Measurements from ENCODE around the gene WNT9B.

WNT9B gene

DNA sequence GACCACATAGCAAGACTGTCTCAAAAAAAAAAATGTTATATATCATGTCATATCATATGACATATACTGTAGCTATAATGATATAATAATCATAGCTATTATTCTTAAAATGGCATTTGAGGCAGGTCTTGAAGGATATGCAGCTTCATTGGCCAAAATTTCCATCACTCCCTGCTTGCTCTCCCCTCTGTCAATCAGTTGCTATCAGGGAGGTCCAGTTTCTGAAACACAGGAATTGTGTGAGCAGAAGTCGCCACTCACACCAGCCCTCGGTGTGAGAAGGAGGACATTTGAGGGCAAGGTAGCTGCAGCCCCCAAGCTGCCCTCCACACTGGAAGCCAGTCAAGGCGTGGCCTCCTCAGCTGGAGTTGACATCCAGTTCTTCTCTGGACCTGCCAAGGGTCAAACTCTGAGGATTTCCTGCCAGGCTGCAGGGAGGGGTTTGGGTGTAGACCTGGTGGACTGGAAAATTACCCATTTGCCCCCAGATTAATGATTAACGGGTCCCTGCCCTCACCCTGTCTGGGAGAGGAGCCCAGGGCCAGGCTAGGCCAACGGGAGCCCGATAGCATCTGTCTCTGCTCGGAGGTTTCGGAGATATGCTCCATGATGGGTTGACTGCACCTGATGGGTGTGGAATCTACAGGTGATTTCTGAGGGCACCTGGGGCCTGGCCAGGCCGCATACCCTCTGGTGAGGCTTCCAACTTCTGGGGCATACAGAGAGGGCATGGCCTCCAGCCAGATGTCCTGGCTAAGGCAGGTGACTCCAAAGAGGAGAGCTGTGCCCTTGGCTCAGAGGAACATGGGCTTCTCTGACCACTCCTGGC, 18.8 kb downstream of the WNT9B start:
- Histone ChIP-seq H3K27me3 (ENCODE audit: insufficient read depth, low read length) (no peaks in the 10 kb centered on the region), H3K4me1 (ENCODE audit: insufficient read depth, low read length) (no peaks in the 10 kb centered on the region), H3K36me3 (ENCODE audit: insufficient read depth, low read length) (no peaks in the 10 kb centered on the region), H3K9me3 (ENCODE audit: low read length) (no peaks in the 10 kb centered on the region), H3K4me3 (ENCODE audit: low read length) (no peak overlapping the region), H2AFZ (ENCODE audit: low read depth, low read length) (no peak overlapping the region)

DNA sequence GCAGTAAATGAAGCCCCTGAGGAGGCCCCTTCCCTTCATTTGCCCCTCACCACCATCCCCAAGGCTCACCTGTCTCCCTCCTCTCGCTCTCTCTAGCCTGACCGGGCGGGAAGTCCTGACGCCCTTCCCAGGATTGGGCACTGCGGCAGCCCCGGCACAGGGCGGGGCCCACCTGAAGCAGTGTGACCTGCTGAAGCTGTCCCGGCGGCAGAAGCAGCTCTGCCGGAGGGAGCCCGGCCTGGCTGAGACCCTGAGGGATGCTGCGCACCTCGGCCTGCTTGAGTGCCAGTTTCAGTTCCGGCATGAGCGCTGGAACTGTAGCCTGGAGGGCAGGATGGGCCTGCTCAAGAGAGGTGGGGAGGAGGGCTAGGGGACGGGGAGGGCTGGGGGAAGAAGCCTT, 21.0 kb downstream of the WNT9B start:
- H3K4me1 ChIP-seq (ENCODE audit: insufficient read depth, low read length), result no peaks in the 10 kb centered on the region

DNA sequence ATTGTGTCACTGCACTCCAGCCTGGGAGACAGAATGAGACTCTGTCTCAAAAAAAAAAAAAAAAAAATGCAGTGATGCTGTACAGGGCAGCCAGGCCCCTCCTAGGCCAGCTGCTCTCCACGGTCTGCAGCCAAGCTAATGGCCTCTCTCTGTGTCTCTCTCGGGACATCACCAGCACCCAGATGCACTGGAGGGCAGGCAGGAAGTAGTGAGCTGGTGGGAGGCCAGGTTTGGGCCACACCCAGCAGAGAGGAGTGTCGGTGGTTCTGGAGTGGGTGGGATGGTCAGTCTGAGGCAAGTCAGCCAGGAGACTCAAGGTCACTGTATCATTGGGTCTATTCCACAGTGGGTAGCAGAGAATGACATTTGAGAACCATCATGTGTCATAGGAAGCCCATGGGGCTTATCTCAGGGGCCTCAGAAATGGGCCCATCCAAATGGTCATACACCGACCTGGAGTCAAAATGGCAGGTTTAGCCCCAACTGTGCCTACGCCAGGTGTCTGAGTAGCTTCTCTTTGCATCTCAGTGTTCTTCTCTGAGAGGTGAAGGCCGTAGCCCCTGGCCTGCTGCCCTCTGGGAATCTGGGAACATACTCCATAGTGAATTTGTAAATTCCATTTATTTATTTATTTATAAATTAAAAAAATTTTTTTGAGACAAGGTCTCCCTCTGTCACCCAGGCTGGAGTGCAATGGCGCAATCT, 22.7 kb downstream of the WNT9B start:
- H3K4me3 ChIP-seq (ENCODE audit: low read length), result no peak overlapping the region
- no peaks in the 10 kb centered on the region for H3K36me3 ChIP-seq (ENCODE audit: insufficient read depth, low read length)
- H3K27me3 ChIP-seq (ENCODE audit: insufficient read depth, low read length), result no peaks in the 10 kb centered on the region
- H3K9me3 ChIP-seq (ENCODE audit: low read length), result no peaks in the 10 kb centered on the region
- no peaks in the 10 kb centered on the region for H3K4me1 ChIP-seq (ENCODE audit: insufficient read depth, low read length)
- H2AFZ ChIP-seq (ENCODE audit: low read depth, low read length), result no peak overlapping the region

More for the DNA sequence above, 21.0 kb downstream of the WNT9B start:
- Histone ChIP-seq H3K36me3 (ENCODE audit: insufficient read depth, low read length) (no peaks in the 10 kb centered on the region), H3K4me3 (ENCODE audit: low read length) (no peak overlapping the region), H3K27me3 (ENCODE audit: insufficient read depth, low read length) (no peaks in the 10 kb centered on the region), H3K9me3 (ENCODE audit: low read length) (no peaks in the 10 kb centered on the region), H2AFZ (ENCODE audit: low read depth, low read length) (no peak overlapping the region)

DNA sequence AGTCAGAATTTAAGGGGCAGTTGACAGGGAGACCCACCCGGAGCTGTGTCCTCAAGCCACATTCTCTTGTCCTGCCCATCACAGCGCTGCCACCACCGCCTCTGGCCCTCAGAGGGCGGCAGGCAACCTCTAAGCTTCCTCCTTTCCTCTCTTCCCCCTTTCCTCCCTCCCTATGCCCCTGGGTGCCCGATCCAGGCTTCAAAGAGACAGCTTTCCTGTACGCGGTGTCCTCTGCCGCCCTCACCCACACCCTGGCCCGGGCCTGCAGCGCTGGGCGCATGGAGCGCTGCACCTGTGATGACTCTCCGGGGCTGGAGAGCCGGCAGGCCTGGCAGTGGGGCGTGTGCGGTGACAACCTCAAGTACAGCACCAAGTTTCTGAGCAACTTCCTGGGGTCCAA, 23.5 kb downstream of the WNT9B start:
- Histone ChIP-seq H2AFZ (ENCODE audit: low read depth, low read length) (no peak overlapping the region), H3K27me3 (ENCODE audit: insufficient read depth, low read length) (no peaks in the 10 kb centered on the region), H3K4me3 (ENCODE audit: low read length) (no peak overlapping the region)

DNA sequence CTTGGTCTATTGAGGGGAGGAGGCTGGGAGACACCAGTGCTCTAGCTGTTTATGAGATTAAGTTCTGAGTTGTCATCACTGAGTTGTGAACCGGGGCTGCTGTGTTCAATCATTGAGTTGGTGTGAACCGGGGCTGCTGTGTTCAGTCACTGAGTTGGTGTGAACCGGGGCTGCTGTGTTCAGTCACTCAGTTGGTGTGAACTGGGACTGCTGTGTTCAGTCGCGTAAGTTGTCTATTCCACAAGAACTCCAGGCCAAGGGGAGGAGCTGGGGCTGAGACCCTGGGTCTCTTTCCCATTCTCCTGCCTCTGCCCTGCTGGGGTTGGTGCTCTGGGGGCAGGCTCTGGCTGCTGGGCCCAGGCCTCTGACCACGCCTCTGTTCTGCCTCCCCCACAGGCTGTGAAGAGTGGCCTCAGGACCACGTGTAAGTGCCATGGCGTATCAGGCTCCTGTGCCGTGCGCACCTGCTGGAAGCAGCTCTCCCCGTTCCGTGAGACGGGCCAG, 24.5 kb downstream of the WNT9B start:
- no peaks in the 10 kb centered on the region for H3K9me3 ChIP-seq (ENCODE audit: low read length)
- no peaks in the 10 kb centered on the region for H3K27me3 ChIP-seq (ENCODE audit: insufficient read depth, low read length)
- no peak overlapping the region for H3K4me3 ChIP-seq (ENCODE audit: low read length)
- no peaks in the 10 kb centered on the region for H3K4me1 ChIP-seq (ENCODE audit: insufficient read depth, low read length)
- no peaks in the 10 kb centered on the region for H3K36me3 ChIP-seq (ENCODE audit: insufficient read depth, low read length)
- no peak overlapping the region for H2AFZ ChIP-seq (ENCODE audit: low read depth, low read length)

More for the DNA sequence above, 23.5 kb downstream of the WNT9B start:
- no peaks in the 10 kb centered on the region for H3K36me3 ChIP-seq (ENCODE audit: insufficient read depth, low read length)
- no peaks in the 10 kb centered on the region for H3K4me1 ChIP-seq (ENCODE audit: insufficient read depth, low read length)
- no peaks in the 10 kb centered on the region for H3K9me3 ChIP-seq (ENCODE audit: low read length)

DNA sequence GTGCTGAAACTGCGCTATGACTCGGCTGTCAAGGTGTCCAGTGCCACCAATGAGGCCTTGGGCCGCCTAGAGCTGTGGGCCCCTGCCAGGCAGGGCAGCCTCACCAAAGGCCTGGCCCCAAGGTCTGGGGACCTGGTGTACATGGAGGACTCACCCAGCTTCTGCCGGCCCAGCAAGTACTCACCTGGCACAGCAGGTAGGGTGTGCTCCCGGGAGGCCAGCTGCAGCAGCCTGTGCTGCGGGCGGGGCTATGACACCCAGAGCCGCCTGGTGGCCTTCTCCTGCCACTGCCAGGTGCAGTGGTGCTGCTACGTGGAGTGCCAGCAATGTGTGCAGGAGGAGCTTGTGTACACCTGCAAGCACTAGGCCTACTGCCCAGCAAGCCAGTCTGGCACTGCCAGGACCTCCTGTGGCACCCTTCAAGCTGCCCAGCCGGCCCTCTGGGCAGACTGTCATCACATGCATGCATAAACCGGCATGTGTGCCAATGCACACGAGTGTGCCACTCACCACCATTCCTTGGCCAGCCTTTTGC, 25.0 kb downstream of the WNT9B start:
- Histone ChIP-seq H3K27me3 (ENCODE audit: insufficient read depth, low read length) (no peaks in the 10 kb centered on the region), H3K36me3 (ENCODE audit: insufficient read depth, low read length) (no peaks in the 10 kb centered on the region), H3K4me1 (ENCODE audit: insufficient read depth, low read length) (no peaks in the 10 kb centered on the region), H3K4me3 (ENCODE audit: low read length) (no peak overlapping the region), H2AFZ (ENCODE audit: low read depth, low read length) (no peak overlapping the region), H3K9me3 (ENCODE audit: low read length) (no peaks in the 10 kb centered on the region)

DNA sequence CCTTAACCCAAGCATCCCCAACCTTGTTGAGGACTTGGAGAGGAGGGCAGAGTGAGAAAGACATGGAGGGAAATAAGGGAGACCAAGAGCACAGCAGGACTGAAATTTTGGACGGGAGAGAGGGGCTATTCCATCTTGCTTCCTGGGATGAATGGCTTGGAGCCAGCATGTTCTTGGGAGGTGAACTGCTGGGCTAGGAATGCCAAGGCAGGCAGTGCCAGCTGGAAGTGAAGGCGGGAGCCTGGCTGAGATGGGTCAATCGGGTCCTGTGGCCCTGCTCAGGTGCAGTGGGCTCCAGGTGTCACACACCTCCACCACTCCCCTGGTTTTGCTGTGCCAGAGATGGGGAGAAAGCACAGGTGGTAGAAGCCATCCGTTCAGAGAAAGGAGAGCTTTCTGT, 25.5 kb downstream of the WNT9B start:
- Histone ChIP-seq H3K36me3 (ENCODE audit: insufficient read depth, low read length) (no peaks in the 10 kb centered on the region), H3K27me3 (ENCODE audit: insufficient read depth, low read length) (no peaks in the 10 kb centered on the region), H3K4me1 (ENCODE audit: insufficient read depth, low read length) (no peaks in the 10 kb centered on the region), H3K9me3 (ENCODE audit: low read length) (no peaks in the 10 kb centered on the region), H2AFZ (ENCODE audit: low read depth, low read length) (no peak overlapping the region), H3K4me3 (ENCODE audit: low read length) (no peak overlapping the region)

DNA sequence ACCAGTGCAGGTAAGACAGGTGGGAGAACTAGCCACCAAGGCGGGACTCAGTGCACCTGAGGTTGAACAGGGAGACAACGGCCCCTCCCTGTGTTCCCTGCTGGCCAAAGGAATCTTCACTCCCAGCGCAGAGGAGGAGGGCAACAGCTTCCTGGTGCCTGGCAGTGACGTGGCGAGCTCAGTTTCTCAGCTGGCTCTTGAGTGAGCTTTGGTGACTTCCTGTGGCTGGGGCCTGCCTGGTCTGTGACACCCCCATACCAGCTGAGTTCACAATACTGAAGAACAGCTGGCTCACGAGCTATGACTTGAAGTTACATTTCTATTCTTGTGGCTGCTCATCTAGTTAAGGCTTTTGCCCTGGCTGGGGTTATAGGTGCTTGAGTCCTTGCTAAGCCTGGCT, 26.1 kb downstream of the WNT9B start:
- H3K4me3 ChIP-seq (ENCODE audit: low read length), result no peak overlapping the region
- H3K4me1 ChIP-seq (ENCODE audit: insufficient read depth, low read length), result no peaks in the 10 kb centered on the region
- no peak overlapping the region for H2AFZ ChIP-seq (ENCODE audit: low read depth, low read length)
- H3K27me3 ChIP-seq (ENCODE audit: insufficient read depth, low read length), result no peaks in the 10 kb centered on the region
- no peaks in the 10 kb centered on the region for H3K36me3 ChIP-seq (ENCODE audit: insufficient read depth, low read length)
- no peaks in the 10 kb centered on the region for H3K9me3 ChIP-seq (ENCODE audit: low read length)

DNA sequence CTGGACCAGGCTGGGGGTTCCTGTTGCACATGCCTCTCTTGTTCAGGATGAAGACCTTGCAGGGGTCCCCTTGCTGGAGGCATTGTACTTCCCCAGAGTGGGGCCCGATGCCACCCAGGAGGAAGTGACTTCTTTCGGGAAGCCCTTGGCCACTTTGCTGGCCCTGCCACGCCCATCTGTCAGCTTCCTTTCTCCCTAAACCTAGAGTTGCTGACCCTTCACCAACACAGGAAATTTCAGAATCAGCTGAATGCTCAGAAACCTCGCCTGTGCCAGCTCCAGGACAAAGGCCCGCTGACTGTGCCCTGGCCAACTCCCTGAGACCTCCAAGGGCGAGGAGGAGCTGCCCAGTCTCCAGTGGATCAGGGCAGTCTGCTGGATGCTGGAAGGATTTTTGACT, 26.7 kb downstream of the WNT9B start:
- no peaks in the 10 kb centered on the region for H3K4me1 ChIP-seq (ENCODE audit: insufficient read depth, low read length)
- no peaks in the 10 kb centered on the region for H3K9me3 ChIP-seq (ENCODE audit: low read length)
- no peaks in the 10 kb centered on the region for H3K36me3 ChIP-seq (ENCODE audit: insufficient read depth, low read length)
- no peak overlapping the region for H3K4me3 ChIP-seq (ENCODE audit: low read length)
- no peak overlapping the region for H2AFZ ChIP-seq (ENCODE audit: low read depth, low read length)
- H3K27me3 ChIP-seq (ENCODE audit: insufficient read depth, low read length), result no peaks in the 10 kb centered on the region

DNA sequence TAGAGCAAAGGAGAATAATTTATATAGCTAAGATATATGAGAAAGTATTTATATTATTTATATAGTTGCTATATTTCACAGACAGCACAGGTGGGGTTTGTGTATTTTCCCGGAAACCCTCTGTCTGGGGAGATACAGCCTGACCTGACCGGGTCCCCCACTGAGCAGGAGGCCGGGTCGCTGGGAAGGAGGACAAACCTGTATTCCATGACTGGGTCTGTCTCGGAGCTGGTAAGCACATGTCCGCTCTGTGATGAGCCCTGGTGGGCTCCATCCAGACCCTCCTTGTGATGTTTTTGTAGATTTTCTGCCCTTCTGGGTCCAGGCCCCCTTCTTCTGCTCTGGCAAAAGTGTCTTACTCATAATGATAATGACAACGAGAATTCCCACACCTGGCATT, 27.7 kb downstream of the WNT9B start:
- H3K4me3 ChIP-seq (ENCODE audit: low read length), result no peak overlapping the region
- H3K36me3 ChIP-seq (ENCODE audit: insufficient read depth, low read length), result no peaks in the 10 kb centered on the region
- H2AFZ ChIP-seq (ENCODE audit: low read depth, low read length), result no peak overlapping the region
- peaks cover 1% of the 10 kb centered on the region for H3K4me1 ChIP-seq (ENCODE audit: insufficient read depth, low read length)
- no peaks in the 10 kb centered on the region for H3K9me3 ChIP-seq (ENCODE audit: low read length)
- no peaks in the 10 kb centered on the region for H3K27me3 ChIP-seq (ENCODE audit: insufficient read depth, low read length)

DNA sequence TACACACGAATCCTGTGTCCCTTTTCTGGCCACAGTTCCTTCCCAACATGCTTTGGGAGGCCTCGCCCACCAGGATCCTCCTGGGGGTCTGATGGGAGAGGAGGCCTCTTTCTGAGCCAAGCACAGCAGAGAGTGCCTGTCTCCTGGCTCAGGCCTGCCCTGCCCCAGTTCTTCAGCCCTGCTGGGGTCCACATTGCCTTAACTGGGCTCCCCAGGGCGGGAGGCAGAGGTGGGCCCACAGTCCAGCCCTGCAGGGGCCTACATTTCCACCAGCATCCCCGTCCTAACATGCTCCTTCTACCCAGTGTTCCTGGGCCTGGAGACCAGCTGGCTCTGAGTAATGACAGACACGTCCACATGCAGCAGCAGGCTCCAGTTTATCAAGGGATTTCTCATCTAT, 29.6 kb downstream of the WNT9B start:
- no peaks in the 10 kb centered on the region for H3K36me3 ChIP-seq (ENCODE audit: insufficient read depth, low read length)
- peaks cover 4% of the 10 kb centered on the region for H3K4me1 ChIP-seq (ENCODE audit: insufficient read depth, low read length)
- no peak overlapping the region for H2AFZ ChIP-seq (ENCODE audit: low read depth, low read length)
- H3K9me3 ChIP-seq (ENCODE audit: low read length), result no peaks in the 10 kb centered on the region
- no peaks in the 10 kb centered on the region for H3K27me3 ChIP-seq (ENCODE audit: insufficient read depth, low read length)
- no peak overlapping the region for H3K4me3 ChIP-seq (ENCODE audit: low read length)

DNA sequence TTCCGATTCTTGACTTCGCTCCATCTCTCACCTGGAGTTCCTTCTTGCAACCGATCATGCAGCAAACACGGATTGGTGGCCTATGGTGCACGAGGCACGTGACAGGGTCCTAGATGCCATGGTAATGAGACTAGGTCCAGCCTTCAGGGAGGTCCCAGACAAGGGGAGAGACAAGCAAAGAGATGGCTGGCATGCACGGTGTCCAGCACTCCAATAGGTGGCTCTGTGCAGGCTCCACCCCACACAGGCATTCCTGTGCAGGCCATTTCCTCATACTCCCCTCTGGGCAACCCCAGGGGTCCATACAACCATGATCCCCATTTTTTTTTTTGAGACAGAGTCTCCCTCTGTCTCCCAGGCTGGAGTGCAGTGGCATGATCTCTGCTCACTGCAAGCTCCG, 31.3 kb downstream of the WNT9B start:
- H3K27me3 ChIP-seq (ENCODE audit: insufficient read depth, low read length), result no peaks in the 10 kb centered on the region
- H3K4me3 ChIP-seq (ENCODE audit: low read length), result no peak overlapping the region
- H3K9me3 ChIP-seq (ENCODE audit: low read length), result no peaks in the 10 kb centered on the region
- H3K36me3 ChIP-seq (ENCODE audit: insufficient read depth, low read length), result no peaks in the 10 kb centered on the region
- no peak overlapping the region for H2AFZ ChIP-seq (ENCODE audit: low read depth, low read length)
- H3K4me1 ChIP-seq (ENCODE audit: insufficient read depth, low read length), result peaks cover 4% of the 10 kb centered on the region

DNA sequence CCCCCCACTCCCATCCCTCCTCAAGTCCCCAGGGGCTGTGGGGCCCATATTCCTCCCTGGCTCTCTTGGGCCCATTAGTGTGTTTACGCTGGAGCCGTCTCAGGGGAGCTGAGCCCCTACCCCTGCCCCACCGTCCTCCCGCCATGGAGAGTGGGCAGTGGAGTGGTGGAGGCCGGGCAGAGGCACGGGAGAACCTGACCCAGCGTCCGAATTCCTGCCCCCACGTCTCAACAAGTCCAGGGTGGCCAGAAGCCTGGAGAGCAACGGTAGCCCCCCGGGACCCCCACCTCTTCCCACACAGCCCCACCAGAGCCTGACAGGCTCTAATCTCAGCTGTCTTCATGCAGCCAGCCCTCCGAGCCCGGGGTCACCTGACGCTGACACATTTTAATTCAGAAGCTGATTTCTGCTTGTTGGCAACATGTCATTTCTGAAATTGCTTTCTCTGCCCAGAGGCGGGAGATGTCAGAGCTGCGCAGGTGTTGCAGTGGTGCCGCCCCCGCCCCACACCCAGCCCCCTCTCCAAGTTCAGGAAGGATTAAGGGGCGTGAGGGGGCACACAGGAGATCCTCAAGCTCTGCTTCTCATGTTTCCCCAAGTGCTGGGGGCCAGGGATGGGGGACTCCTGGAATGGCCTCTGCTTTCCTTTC, 32.6 kb downstream of the WNT9B start:
- Histone ChIP-seq H2AFZ (ENCODE audit: low read depth, low read length) (no peak overlapping the region), H3K4me3 (ENCODE audit: low read length) (no peak overlapping the region), H3K4me1 (ENCODE audit: insufficient read depth, low read length) (peaks cover 4% of the 10 kb centered on the region), H3K36me3 (ENCODE audit: insufficient read depth, low read length) (no peaks in the 10 kb centered on the region), H3K27me3 (ENCODE audit: insufficient read depth, low read length) (peaks cover 5% of the 10 kb centered on the region), H3K9me3 (ENCODE audit: low read length) (no peaks in the 10 kb centered on the region)

All from neuron (in vitro differentiated cells).